GM12878 (cell line): Measurements from ENCODE around the gene SRRM2. TPM values are rescaled to one million over a fixed set of nuclear protein-coding genes. Genes with fewer than 3 reads are reported as not detected.

Experiments
- ATAC-seq: fragments of 200-7000 bp; cut with Tn5 transposase; 3 replicates; pipeline ENCODE4 v1.9.1; 2020; ENCODE audit warnings: mild to moderate bottlenecking, moderate library complexity
- BruUV-seq: library from RNA; stranded (reverse); fragments of 400-500 nt; replicated peaks from 2 replicates; lab custom pipeline; 2021; lab: Mats Ljungman, UMichigan
- CTCF ChIA-PET: fragments of 300-600 bp; sonication (Branson Sonifier 250); formaldehyde crosslinking; extraction: SDS; loops from one replicate; lab custom pipeline; 2021; ENCODE audit warnings: inconsistent platforms; lab: Yijun Ruan, JAX
- POLR2A ChIA-PET: fragments of 350-600 bp; formaldehyde crosslinking; extraction: SDS; loops from one replicate; lab custom pipeline; 2021; ENCODE audit warnings: inconsistent platforms; lab: Charles Lee
- RAD21 ChIA-PET: fragments of 300-600 bp; sonication (Branson Sonifier 250); formaldehyde crosslinking; loops from one replicate; lab custom pipeline; 2023; ENCODE audit warnings: antibody characterized with exemption; ENCODE audit not compliant: unreplicated experiment; lab: Charles Lee
- SMC1A ChIA-PET: fragments of 300-600 bp; sonication (Branson Sonifier 250); formaldehyde crosslinking; loops from one replicate; lab custom pipeline; 2023; ENCODE audit not compliant: unreplicated experiment, uncharacterized antibody; lab: Charles Lee
- DNase-seq: peaks from one replicate; pipeline ENCODE4 v3.0.0-alpha.2; 2011; ENCODE audit warnings: low read depth, low spot score
- FAIRE-seq: peaks from 3 replicates; lab custom pipeline; 2011; peaks lifted over from hg19 to GRCh38; lab: Jason Lieb, UNC
- H2AFZ ChIP-seq: 2 replicates; pipeline ENCODE4 v1.6.0; 2011; ENCODE audit warnings: low read depth, low read length, control low read depth; ENCODE audit not compliant: control insufficient read depth
- H3K27ac ChIP-seq: 2 replicates; pipeline ENCODE4 v1.5.1; 2011; ENCODE audit warnings: control low read depth; ENCODE audit not compliant: control insufficient read depth, insufficient read depth
- H3K27me3 ChIP-seq, 2 experiments: replicated peaks in 1 of 2; 2 replicates each; pipeline versions ENCODE4 v1.6.0 to v1.6.1; 2011; ENCODE audit warnings: low read length in 1 of 2; ENCODE audit not compliant: control insufficient read depth in 2 of 2, insufficient read depth in 2 of 2
- H3K36me3 ChIP-seq, 2 experiments: 2 replicates each; pipeline ENCODE4 v1.5.1; 2011; ENCODE audit warnings: low read length in 1 of 2; ENCODE audit not compliant: control insufficient read depth in 2 of 2, insufficient read depth in 2 of 2
- H3K4me1 ChIP-seq: 2 replicates; pipeline ENCODE4 v1.6.1; 2011; ENCODE audit warnings: mild to moderate bottlenecking, low read length, moderate library complexity, mixed read lengths; ENCODE audit not compliant: control insufficient read depth, insufficient read depth
- H3K4me2 ChIP-seq: 2 replicates; pipeline ENCODE4 v1.6.0; 2011; ENCODE audit warnings: control low read depth; ENCODE audit not compliant: control insufficient read depth, insufficient read depth
- H3K4me3 ChIP-seq: fragments of 200-600 bp; sonication (generic); 2 replicates; pipeline ENCODE4 v1.5.1; 2016
- H3K79me2 ChIP-seq: 2 replicates; pipeline ENCODE4 v1.6.0; 2011; ENCODE audit warnings: low read length; ENCODE audit not compliant: control insufficient read depth, insufficient read depth
- H3K9ac ChIP-seq: 2 replicates; pipeline ENCODE4 v1.8.0; 2011; ENCODE audit warnings: low read length, control low read depth, mixed read lengths; ENCODE audit not compliant: control insufficient read depth, insufficient read depth
- H3K9me3 ChIP-seq: replicated peaks from 3 replicates; pipeline ENCODE4 v1.5.1; 2011; ENCODE audit warnings: mild to moderate bottlenecking, low read length; ENCODE audit not compliant: control insufficient read depth, insufficient read depth
- H4K20me1 ChIP-seq: 2 replicates; pipeline ENCODE4 v1.6.0; 2011; ENCODE audit not compliant: control insufficient read depth, insufficient read depth
- CREM ChIP-seq: IDR thresholded peaks from 2 replicates; pipeline ENCODE4 v1.6.1; 2014; ENCODE audit warnings: antibody characterized with exemption, low read depth
- CUX1 ChIP-seq: IDR thresholded peaks from 2 replicates; pipeline ENCODE4 v1.6.1; 2012; ENCODE audit warnings: improper control_type of control experiment, low read depth, low read length; ENCODE audit not compliant: insufficient replicate concordance
- EED ChIP-seq: sonication (generic); IDR thresholded peaks from 2 replicates; pipeline ENCODE4 v1.6.1; 2016; ENCODE audit warnings: antibody characterized with exemption, low read depth
- EGR1 ChIP-seq, 2 experiments: IDR thresholded peaks; 1 replicate in 1 of 2; 2 replicates in 1 of 2; pipeline ENCODE4 v1.6.1; 2011 to 2012; ENCODE audit warnings: low read depth in 2 of 2, low read length in 2 of 2, borderline replicate concordance in 1 of 2, mild to moderate bottlenecking in 1 of 2, moderate library complexity in 1 of 2
- HDAC6 ChIP-seq: fragments of 200-600 bp; sonication (generic); IDR thresholded peaks from one replicate; pipeline ENCODE4 v1.8.0; 2017; ENCODE audit warnings: antibody characterized with exemption; ENCODE audit not compliant: unreplicated experiment
- HDGF ChIP-seq: fragments of 450-650 bp; IDR thresholded peaks from 2 replicates; pipeline ENCODE4 v1.6.1; 2016; ENCODE audit warnings: antibody characterized with exemption
- IKZF2 ChIP-seq, 2 experiments: fragments of 450-650 bp; IDR thresholded peaks; 2 replicates each; pipeline ENCODE4 v1.6.1; 2017; ENCODE audit warnings: mild to moderate bottlenecking in 2 of 2, moderate library complexity in 2 of 2
- IRF3 ChIP-seq: fragments of 450-650 bp; IDR thresholded peaks from 2 replicates; pipeline ENCODE4 v1.6.1; 2014; ENCODE audit warnings: mild to moderate bottlenecking
- JUND ChIP-seq: IDR thresholded peaks from 2 replicates; pipeline ENCODE4 v1.6.1; 2012; ENCODE audit warnings: low read depth, mild to moderate bottlenecking, low read length, improper control_type of control experiment, moderate library complexity
- NFXL1 ChIP-seq: fragments of 450-650 bp; IDR thresholded peaks from 2 replicates; pipeline ENCODE4 v1.6.1; 2017; ENCODE audit warnings: antibody characterized with exemption, mild to moderate bottlenecking, borderline replicate concordance
- NR2C1 ChIP-seq: fragments of 450-650 bp; IDR thresholded peaks from 2 replicates; pipeline ENCODE4 v1.6.1; 2017; ENCODE audit warnings: antibody characterized with exemption, mild to moderate bottlenecking, moderate library complexity
- PAX5 ChIP-seq: IDR thresholded peaks from 2 replicates; pipeline ENCODE4 v1.6.1; 2011; ENCODE audit warnings: low read depth, low read length, borderline replicate concordance
- POLR2A ChIP-seq: IDR thresholded peaks from 2 replicates; pipeline ENCODE4 v1.6.1; 2011; ENCODE audit warnings: low read depth, mild to moderate bottlenecking, low read length
- SUPT20H ChIP-seq: IDR thresholded peaks from 2 replicates; pipeline ENCODE4 v1.6.1; 2011; ENCODE audit warnings: low read depth, mild to moderate bottlenecking, low read length, moderate library complexity, borderline replicate concordance; ENCODE audit not compliant: control insufficient read depth
- TARDBP ChIP-seq: IDR thresholded peaks from 2 replicates; pipeline ENCODE4 v1.6.1; 2016; ENCODE audit warnings: borderline replicate concordance
- ZBED1 ChIP-seq: IDR thresholded peaks from 2 replicates; pipeline ENCODE4 v1.6.1; 2016; ENCODE audit warnings: borderline replicate concordance
- WGBS: methylation state at CpG from one replicate; pipeline ENCODE4 v1.1.6; 2016; ENCODE audit warnings: low lambda C conversion rate; ENCODE audit not compliant: insufficient replicate concordance, insufficient coverage; ENCODE audit errors: missing lambda C conversion rate; 5-methylcytosine and 5-hydroxymethylcytosine counted together
- in situ Hi-C: fragments of 300-500 bp; cut with MboI; formaldehyde crosslinking; loops from 9 replicates; pipeline ENCODE4 v1.14.3; 2018; ENCODE audit warnings: mixed read lengths
- intact Hi-C: fragments of 100-400 bp; cut with micrococcal nuclease; formaldehyde crosslinking; loops from one replicate; pipeline ENCODE4 v1.14.2; 2022; ENCODE audit not compliant: unreplicated experiment
- polyA plus RNA-seq, 11 experiments: library from polyadenylated mRNA; depleted of rRNA in 4 of 11; unstranded in 6 of 11; stranded (reverse) in 5 of 11; fragments of >200 nt; fragmentation: Nextera tagmentation in 4 of 11; fragmentation: Illumina TruSeq in 1 of 11; extraction: Ambion mirVana in 4 of 11; extraction: Trizol in 1 of 11; gene quantifications; 1 replicate in 1 of 11; 2 replicates in 10 of 11; pipeline versions ENCODE4 v1.2.1 to v1.2.3, GENCODE V29; 2011 to 2016; ENCODE audit warnings: inconsistent platforms in 2 of 11, missing spikeins in 2 of 11, low read depth in 1 of 11
- total RNA-seq, 4 experiments: library from RNA; depleted of rRNA in 3 of 4; stranded (reverse); fragments of >200 nt in 3 of 4; fragmentation: Illumina TruSeq in 1 of 4; extraction: Trizol in 1 of 4; gene quantifications; 2 replicates each; pipeline versions ENCODE4 v1.2.1 to v1.2.3, GENCODE V29; 2013 to 2021

SRRM2 gene
- total and polyA plus RNA-seq, 10 of the 15 experiments (the other 5 are each of a cell fraction or from before 2014, with no cell fraction given): 30.1 to 502 (median 196) TPM

GRCh38 chr16:2791174-2791573 is 38.7 kb downstream of the SRRM2 start (continued):
- no peak for TF ChIP-seq SUPT20H
- TF ChIP-seq NR2C1: no peak
- TF ChIP-seq HDAC6: no peak
- TF ChIP-seq HDGF: no peak
- no peak for TF ChIP-seq NFXL1
- TF ChIP-seq CREM: no peak
- TF ChIP-seq TARDBP: no peak
- TF ChIP-seq EGR1 (IDR thresholded peaks at IDR 0.05; ENCODE audit: borderline replicate concordance in 1 of 2, low read depth in 2 of 2, low read length in 2 of 2): no peak
- TF ChIP-seq JUND: no peak

- FAIRE-seq: no peak
- no peak overlapping the region for H3K4me2 ChIP-seq
- ChIA-PET RAD21 (no interaction called here), CTCF (no interaction called here), POLR2A (no interaction called here)
- no peak overlapping the region for H3K4me3 ChIP-seq
- no TSS peak for BruUV-seq
- H3K9me3 ChIP-seq: no peaks in the 10 kb centered on the region
- no peak overlapping the region for H3K27ac ChIP-seq
- no peak overlapping the region for H2AFZ ChIP-seq
- no peak for DNase-seq
- H3K27me3 ChIP-seq: peaks cover 0 to 5% of the 10 kb centered on the region in 2 experiments; a peak in 3 of 4 replicates
- no peak overlapping the region for H3K9ac ChIP-seq
- intact Hi-C loops (no loop called here), in situ Hi-C loops (no loop called here)
- 63% methylated on average over 10 of the region's 10 CpGs for WGBS
- ATAC-seq: no peak
- no peaks in the 10 kb centered on the region for H4K20me1 ChIP-seq
- TF ChIP-seq IRF3 (no peak), PAX5 (no peak), NR2C1 (no peak), POLR2A (no peak), EGR1 (IDR thresholded peaks at IDR 0.05; ENCODE audit: borderline replicate concordance in 1 of 2, low read depth in 2 of 2, low read length in 2 of 2) (no peak), IKZF2 (IDR thresholded peaks at IDR 0.05) (no peak), ZBED1 (no peak), CUX1 (no peak), EED (no peak)
- TF ChIP-seq, all 136 proteins: peak for 0
- Histone ChIP-seq H3K79me2 (no peaks in the 10 kb centered on the region), H3K4me1 (no peaks in the 10 kb centered on the region), H3K36me3 (no peaks in the 10 kb centered on the region)
- SMC1A ChIA-PET: no interaction called here
These were observed 40.5 kb downstream of the SRRM2 start for GRCh38 chr16:2792940-2793339.
